HFFc6 (cell line): ENCODE data around the gene LIG4. TPM values are rescaled to one million over a fixed set of nuclear protein-coding genes. Genes with fewer than 3 reads are reported as not detected.

Source experiments
- DNase-seq: peaks from one replicate; pipeline ENCODE4 v3.0.0-alpha.2; 2018
- H3K27ac Mint-ChIP-seq: 2 replicates; pipeline ENCODE4 v1.8.0; 2020; ENCODE audit warnings: mild to moderate bottlenecking, mixed read lengths
- H3K27me3 Mint-ChIP-seq: 2 replicates; pipeline ENCODE4 v1.8.0; 2021; ENCODE audit warnings: mild to moderate bottlenecking, moderate library complexity, mixed read lengths; ENCODE audit not compliant: insufficient read depth
- H3K36me3 Mint-ChIP-seq: 2 replicates; pipeline ENCODE4 v1.8.0; 2021; ENCODE audit warnings: low read depth, mixed read lengths
- H3K4me1 Mint-ChIP-seq: 2 replicates; pipeline ENCODE4 v1.8.0; 2020; ENCODE audit warnings: low read depth, mixed read lengths
- H3K4me3 Mint-ChIP-seq: 2 replicates; pipeline ENCODE4 v1.8.0; 2020; ENCODE audit warnings: mild to moderate bottlenecking, moderate library complexity, mixed read lengths
- H3K9me3 Mint-ChIP-seq: 2 replicates; pipeline ENCODE4 v1.8.0; 2020; ENCODE audit warnings: mild to moderate bottlenecking, mixed read lengths
- CTCF ChIP-seq: fragments of 200-600 bp; sonication (generic); IDR thresholded peaks from 2 replicates; pipeline ENCODE4 v1.5.0; 2021; ENCODE audit warnings: antibody characterized with exemption, mild to moderate bottlenecking
- total RNA-seq, 6 experiments: library from RNA; stranded (reverse); fragmentation: NEBNext Ultra II Directional; extraction: Animal tissue kit (Norgen Biotek cat#: 25700); gene quantifications; 2 replicates in 1 of 6; 3 replicates in 5 of 6; pipeline ENCODE4 v1.2.3, GENCODE V29; 2021

The LIG4 gene
- total RNA-seq, 6 experiments from 2014 or later: 9.2 to 11.4 (median 11.1) TPM

GRCh38 chr13:108178078-108178477, 37.3 kb downstream of the LIG4 start:
- Mint-ChIP-seq H3K4me1 (no peaks in the 10 kb centered on the region), H3K27ac (no peak overlapping the region)

GRCh38 chr13:108176685-108177274, 38.6 kb downstream of the LIG4 start:
- Mint-ChIP-seq H3K27me3 (no peaks in the 10 kb centered on the region), H3K4me1 (no peaks in the 10 kb centered on the region), H3K9me3 (peaks cover 14% of the 10 kb centered on the region; the same call in 1 of the 2 replicates), H3K27ac (no peak overlapping the region), H3K36me3 (no peaks in the 10 kb centered on the region), H3K4me3 (no peak overlapping the region)
- peak; percentile 77 for TF ChIP-seq CTCF
- DNase-seq: no peak

More at GRCh38 chr13:108178078-108178477, 37.3 kb downstream of the LIG4 start:
- Mint-ChIP-seq H3K9me3 (0 out of 2 replicates have a peak, but pooled peaks cover 3% of the 10 kb centered on the region), H3K27me3 (no peaks in the 10 kb centered on the region), H3K36me3 (no peaks in the 10 kb centered on the region), H3K4me3 (no peak overlapping the region)
- DNase-seq: no peak
- TF ChIP-seq CTCF: no peak

- H3K36me3 Mint-ChIP-seq: no peaks in the 10 kb centered on the region
- no peaks in the 10 kb centered on the region; the same call in 1 of the 2 replicates for H3K27me3 Mint-ChIP-seq
- H3K27ac Mint-ChIP-seq: no peak overlapping the region
- DNase-seq: no peak
- no peaks in the 10 kb centered on the region for H3K4me1 Mint-ChIP-seq
- TF ChIP-seq CTCF: no peak
- H3K9me3 Mint-ChIP-seq: peaks cover 15% of the 10 kb centered on the region
- no peak overlapping the region for H3K4me3 Mint-ChIP-seq
Observed at GRCh38 chr13:108168929-108169328, 46.4 kb downstream of the LIG4 start.

GRCh38 chr13:108166078-108166477, 49.3 kb downstream of the LIG4 start:
- no peak for DNase-seq
- no peaks in the 10 kb centered on the region; the same call in none of the 2 replicates for H3K9me3 Mint-ChIP-seq
- H3K36me3 Mint-ChIP-seq: no peaks in the 10 kb centered on the region
- H3K4me3 Mint-ChIP-seq: no peak overlapping the region
- H3K27me3 Mint-ChIP-seq: no peaks in the 10 kb centered on the region; the same call in 1 of the 2 replicates
- no peak overlapping the region for H3K27ac Mint-ChIP-seq
- TF ChIP-seq CTCF: no peak
- H3K4me1 Mint-ChIP-seq: no peaks in the 10 kb centered on the region

- Mint-ChIP-seq H3K27me3 (no peaks in the 10 kb centered on the region; the same call in 1 of the 2 replicates), H3K9me3 (no peaks in the 10 kb centered on the region), H3K27ac (no peak overlapping the region), H3K36me3 (no peaks in the 10 kb centered on the region), H3K4me1 (no peaks in the 10 kb centered on the region), H3K4me3 (no peak overlapping the region)
- DNase-seq: no peak
- TF ChIP-seq CTCF: no peak
Observed at GRCh38 chr13:108158746-108159145, 56.6 kb downstream of the LIG4 start.

Other genes starting within 250 kb of the LIG4 start
- 1 to 10 TPM; 5.0 to 6.6 (median 6.3) TPM for gene ABHD13, start 2.9 kb upstream of the LIG4 start, total RNA-seq
- gene TNFSF13B, start 54.2 kb upstream of the LIG4 start, total RNA-seq: under 1 TPM; 0.17 to 0.66 (median 0.25) TPM